ENCODE measurements around the gene SCYL2.

SCYL2 gene

DNA sequence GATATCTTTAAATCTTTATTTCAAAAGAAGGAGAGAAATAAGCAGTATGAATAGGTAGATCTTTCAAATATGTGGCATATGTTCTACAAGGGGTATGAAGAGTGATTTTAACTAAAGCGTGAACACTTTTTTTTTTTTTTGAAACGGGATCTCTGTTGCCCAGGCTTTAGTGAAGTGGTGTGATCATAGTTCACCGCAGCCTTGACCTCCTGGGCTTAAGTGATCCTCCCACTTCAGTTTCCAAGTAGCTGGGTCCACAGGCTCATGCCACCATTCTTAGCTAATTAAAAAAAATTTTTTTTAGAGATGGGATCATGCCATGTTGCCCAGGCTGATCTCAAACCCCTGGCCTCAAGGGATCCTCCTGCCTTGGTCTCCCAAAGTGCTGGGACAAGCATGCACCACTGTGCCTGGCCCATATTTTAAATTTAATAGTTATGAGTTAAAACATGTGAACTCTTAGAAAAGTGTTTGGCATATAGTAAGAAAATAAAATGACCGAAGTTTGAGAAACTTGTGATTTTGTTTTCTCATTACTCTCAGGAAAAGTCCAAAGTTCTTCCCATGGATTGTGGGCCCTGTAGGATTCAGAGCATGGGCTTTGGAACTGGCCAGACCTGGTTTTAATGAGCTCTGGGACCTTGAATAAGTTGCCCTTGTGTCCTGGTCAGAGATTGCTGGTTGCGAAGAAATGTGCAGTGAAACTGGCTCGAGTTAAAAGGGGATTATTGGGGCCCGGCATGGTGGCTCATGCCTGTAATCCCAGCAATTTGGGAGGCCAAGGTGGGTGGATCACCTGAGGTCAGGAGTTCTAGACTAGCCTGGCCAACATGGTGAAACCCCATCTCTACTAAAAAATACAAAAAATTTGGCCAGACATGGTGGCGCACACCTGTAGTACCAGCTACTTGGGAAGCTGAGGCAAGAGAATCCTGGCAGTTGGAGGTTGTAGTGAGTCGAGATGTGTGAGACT is 116.9 kb downstream of the SCYL2 start:
- no peaks in the 10 kb centered on the region for H3K27me3 ChIP-seq
- no peaks in the 10 kb centered on the region for H3K9me3 ChIP-seq
- H3K27ac ChIP-seq = no peak overlapping the region
- TF ChIP-seq, protein P1, sequence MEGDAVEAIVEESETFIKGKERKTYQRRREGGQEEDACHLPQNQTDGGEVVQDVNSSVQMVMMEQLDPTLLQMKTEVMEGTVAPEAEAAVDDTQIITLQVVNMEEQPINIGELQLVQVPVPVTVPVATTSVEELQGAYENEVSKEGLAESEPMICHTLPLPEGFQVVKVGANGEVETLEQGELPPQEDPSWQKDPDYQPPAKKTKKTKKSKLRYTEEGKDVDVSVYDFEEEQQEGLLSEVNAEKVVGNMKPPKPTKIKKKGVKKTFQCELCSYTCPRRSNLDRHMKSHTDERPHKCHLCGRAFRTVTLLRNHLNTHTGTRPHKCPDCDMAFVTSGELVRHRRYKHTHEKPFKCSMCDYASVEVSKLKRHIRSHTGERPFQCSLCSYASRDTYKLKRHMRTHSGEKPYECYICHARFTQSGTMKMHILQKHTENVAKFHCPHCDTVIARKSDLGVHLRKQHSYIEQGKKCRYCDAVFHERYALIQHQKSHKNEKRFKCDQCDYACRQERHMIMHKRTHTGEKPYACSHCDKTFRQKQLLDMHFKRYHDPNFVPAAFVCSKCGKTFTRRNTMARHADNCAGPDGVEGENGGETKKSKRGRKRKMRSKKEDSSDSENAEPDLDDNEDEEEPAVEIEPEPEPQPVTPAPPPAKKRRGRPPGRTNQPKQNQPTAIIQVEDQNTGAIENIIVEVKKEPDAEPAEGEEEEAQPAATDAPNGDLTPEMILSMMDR (IDR thresholded peaks at IDR 0.05) = no peak
- no peaks in the 10 kb centered on the region for H3K4me1 ChIP-seq
- intact Hi-C loops (cut with DNase I; ENCODE audit: low total_unique reads) = no loop called here
- no peak for DNase-seq
- H3K4me3 ChIP-seq = no peak overlapping the region
- H3K36me3 ChIP-seq = no peaks in the 10 kb centered on the region

DNA sequence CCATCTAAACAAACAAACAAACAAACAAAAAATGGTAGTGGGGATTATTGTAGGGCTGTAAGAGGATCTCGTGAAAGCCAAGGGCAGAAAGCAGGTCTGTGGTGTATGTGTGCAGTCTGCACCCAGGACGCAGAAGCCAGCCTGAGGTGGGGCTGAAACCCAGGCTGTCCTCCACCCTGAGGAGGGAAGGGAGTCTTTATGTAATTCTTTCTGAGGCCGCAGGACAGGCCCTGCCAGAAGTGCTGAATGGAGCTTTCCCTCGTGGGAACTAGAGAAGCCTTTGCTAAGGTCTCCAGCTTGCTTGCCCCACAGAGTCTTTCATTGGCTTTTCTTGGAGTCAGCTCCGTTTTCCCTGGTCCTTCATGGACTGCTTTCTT is 117.6 kb downstream of the SCYL2 start:
- TF ChIP-seq, protein P1 (IDR thresholded peaks at IDR 0.05) = no peak
- H3K27me3 ChIP-seq = no peaks in the 10 kb centered on the region
- H3K27ac ChIP-seq = no peak overlapping the region
- H3K36me3 ChIP-seq = no peaks in the 10 kb centered on the region
- no peak for DNase-seq
- no peaks in the 10 kb centered on the region for H3K4me1 ChIP-seq
- H3K4me3 ChIP-seq = no peak overlapping the region
- H3K9me3 ChIP-seq = no peaks in the 10 kb centered on the region
- intact Hi-C loops (cut with DNase I; ENCODE audit: low total_unique reads) = no loop called here

DNA sequence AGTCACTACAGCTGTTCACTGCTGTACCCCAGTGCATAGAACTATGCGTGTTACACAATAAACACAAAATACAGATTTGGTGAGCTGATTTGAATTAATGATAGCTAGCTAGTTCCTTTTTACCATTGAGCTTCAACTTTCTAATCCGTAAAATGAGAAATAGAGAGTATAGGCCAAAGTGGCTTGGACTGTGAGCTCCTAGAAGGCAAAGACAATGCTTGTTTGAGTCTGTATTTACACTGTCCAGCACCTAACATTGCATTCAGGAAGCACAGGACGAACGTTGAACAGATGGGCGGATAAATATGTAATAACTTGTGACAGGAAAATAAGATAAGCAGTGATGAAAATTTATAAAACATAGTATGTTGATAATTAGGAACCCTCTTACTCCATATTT is 121.4 kb downstream of the SCYL2 start:
- intact Hi-C loops (cut with DNase I; ENCODE audit: low total_unique reads) = no loop called here
- H3K4me1 ChIP-seq = no peaks in the 10 kb centered on the region

More for the DNA sequence above, 121.4 kb downstream of the SCYL2 start:
- DNase-seq = no peak
- no peak overlapping the region for H3K27ac ChIP-seq
- TF ChIP-seq, protein P1 (IDR thresholded peaks at IDR 0.05) = no peak
- H3K9me3 ChIP-seq = no peaks in the 10 kb centered on the region
- H3K36me3 ChIP-seq = no peaks in the 10 kb centered on the region
- H3K4me3 ChIP-seq = no peak overlapping the region
- H3K27me3 ChIP-seq = no peaks in the 10 kb centered on the region
